Breast epithelium (tissue), 4 donors: Measurements from ENCODE around the gene ANXA5. TPM values are rescaled to one million over a fixed set of nuclear protein-coding genes. Genes with fewer than 3 reads are reported as not detected.

Experiments
- DNase-seq, 2 donors: peaks; one replicate each; pipeline ENCODE4 v3.0.0-alpha.2; 2019; ENCODE audit warnings: low spot score in 2 of 2
- H3K27ac ChIP-seq, 2 donors: fragments of 200-600 bp; sonication (generic) in 1 of 2; one replicate each; pipeline ENCODE4 v1.5.1; 2016 to 2019; ENCODE audit warnings: mild to moderate bottlenecking in 1 of 2
- H3K27me3 ChIP-seq, 2 donors: fragments of 200-600 bp; sonication (generic) in 1 of 2; one replicate each; pipeline versions ENCODE4 v1.5.1 to v1.6.0; 2017 to 2019; ENCODE audit warnings: control low read depth in 1 of 2, mild to moderate bottlenecking in 1 of 2
- H3K36me3 ChIP-seq: fragments of 200-600 bp; one replicate; pipeline ENCODE4 v1.5.1; 2019
- H3K4me1 ChIP-seq, 2 donors: fragments of 200-600 bp; sonication (generic); one replicate each; pipeline ENCODE4 v1.5.1; 2016 to 2019; ENCODE audit warnings: control low read depth in 1 of 2
- H3K4me3 ChIP-seq, 3 donors: fragments of 200-600 bp; sonication (generic); 1 replicate in 2 of 3; 2 replicates in 1 of 3; pipeline ENCODE4 v1.5.1; 2016 to 2019; ENCODE audit warnings: mild to moderate bottlenecking in 3 of 3, moderate library complexity in 2 of 3
- H3K9me3 ChIP-seq, 2 donors: fragments of 200-600 bp; sonication (generic) in 1 of 2; one replicate each; pipeline ENCODE4 v1.5.1; 2016 to 2019; ENCODE audit warnings: control low read depth in 1 of 2
- POLR2A ChIP-seq: fragments of 450-650 bp; IDR thresholded peaks from one replicate; pipeline ENCODE4 v1.6.1; 2016; ENCODE audit warnings: antibody characterized with exemption, mild to moderate bottlenecking, moderate library complexity
- POLR2AphosphoS5 ChIP-seq, 3 donors: sonication (generic); formaldehyde crosslinking; IDR thresholded peaks; one replicate each; pipeline ENCODE4 v1.6.1; 2017; ENCODE audit warnings: antibody characterized with exemption in 3 of 3
- intact Hi-C: fragments of 100-400 bp; cut with DNase I; formaldehyde crosslinking; loops from one replicate; pipeline ENCODE4 v1.15.1; 2023; ENCODE audit warnings: low total_unique reads
- total RNA-seq, 3 donors: library from RNA; depleted of rRNA; stranded (reverse); fragments of >200 nt; gene quantifications; one replicate each; pipeline ENCODE4 v1.1.0, GENCODE V29; 2016
- TF ChIP-seq, protein P1 (sequence below), 3 donors: fragments of 450-650 bp; IDR thresholded peaks; one replicate each; pipeline ENCODE4 v1.5.1; 2016 to 2017; ENCODE audit warnings: antibody characterized with exemption in 3 of 3, mild to moderate bottlenecking in 3 of 3, moderate library complexity in 3 of 3

Gene ANXA5
- total RNA-seq, 3 donors from 2014 or later: 286 to 430 (median 292) TPM

DNA sequence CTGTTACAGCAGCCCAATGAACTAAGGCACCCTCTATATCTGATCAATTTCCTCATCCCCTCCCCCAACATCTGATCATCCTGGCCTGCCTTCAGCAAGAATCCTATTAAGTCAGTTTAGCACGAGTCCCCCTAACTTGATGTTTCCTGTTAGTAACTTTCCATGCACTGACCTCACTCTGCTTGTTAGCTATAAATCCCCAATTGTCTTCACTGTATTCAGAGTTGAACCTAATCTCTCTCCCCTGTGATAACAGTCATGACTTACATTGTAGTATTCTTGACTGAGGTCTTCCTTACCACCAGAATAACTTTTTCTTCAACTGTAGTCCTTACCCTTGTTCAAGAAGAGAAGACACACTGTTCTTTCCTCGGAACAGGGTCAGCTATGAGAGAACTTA lies 8.5 kb downstream of the ANXA5 start:
- intact Hi-C loops: no loop called here
- Histone ChIP-seq H3K9me3 (no peaks in the 10 kb centered on the region), H3K4me3 (no peak overlapping the region), H3K27me3 (no peaks in the 10 kb centered on the region), H3K36me3 (no peaks in the 10 kb centered on the region), H3K27ac (no peak overlapping the region), H3K4me1 (no peaks in the 10 kb centered on the region)
- TF ChIP-seq, protein P1, sequence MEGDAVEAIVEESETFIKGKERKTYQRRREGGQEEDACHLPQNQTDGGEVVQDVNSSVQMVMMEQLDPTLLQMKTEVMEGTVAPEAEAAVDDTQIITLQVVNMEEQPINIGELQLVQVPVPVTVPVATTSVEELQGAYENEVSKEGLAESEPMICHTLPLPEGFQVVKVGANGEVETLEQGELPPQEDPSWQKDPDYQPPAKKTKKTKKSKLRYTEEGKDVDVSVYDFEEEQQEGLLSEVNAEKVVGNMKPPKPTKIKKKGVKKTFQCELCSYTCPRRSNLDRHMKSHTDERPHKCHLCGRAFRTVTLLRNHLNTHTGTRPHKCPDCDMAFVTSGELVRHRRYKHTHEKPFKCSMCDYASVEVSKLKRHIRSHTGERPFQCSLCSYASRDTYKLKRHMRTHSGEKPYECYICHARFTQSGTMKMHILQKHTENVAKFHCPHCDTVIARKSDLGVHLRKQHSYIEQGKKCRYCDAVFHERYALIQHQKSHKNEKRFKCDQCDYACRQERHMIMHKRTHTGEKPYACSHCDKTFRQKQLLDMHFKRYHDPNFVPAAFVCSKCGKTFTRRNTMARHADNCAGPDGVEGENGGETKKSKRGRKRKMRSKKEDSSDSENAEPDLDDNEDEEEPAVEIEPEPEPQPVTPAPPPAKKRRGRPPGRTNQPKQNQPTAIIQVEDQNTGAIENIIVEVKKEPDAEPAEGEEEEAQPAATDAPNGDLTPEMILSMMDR (IDR thresholded peaks at IDR 0.05): no peak
- TF ChIP-seq POLR2A: no peak
- TF ChIP-seq POLR2AphosphoS5 (IDR thresholded peaks at IDR 0.05): no peak
- no peak for DNase-seq

DNA sequence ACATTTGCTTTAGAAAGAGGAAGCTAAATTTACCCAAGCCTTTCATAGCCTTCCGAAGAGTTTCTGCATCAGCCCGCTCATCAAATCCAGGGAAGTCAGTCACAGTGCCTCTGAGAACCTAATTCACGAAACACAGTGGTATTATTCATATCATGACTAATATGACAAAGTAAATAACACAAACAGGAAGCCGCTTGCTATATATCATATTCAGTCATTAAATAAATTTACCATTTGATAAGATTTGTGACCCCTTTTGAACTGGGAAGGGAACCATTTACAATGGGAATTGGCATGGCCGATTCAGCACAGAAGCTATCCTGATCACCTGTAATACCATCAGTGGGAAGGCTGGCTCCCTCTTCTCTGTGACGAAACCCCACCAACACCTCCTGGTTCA lies 10.5 kb downstream of the ANXA5 start:
- no peaks in the 10 kb centered on the region for H3K4me1 ChIP-seq
- TF ChIP-seq, protein P1 (IDR thresholded peaks at IDR 0.05): no peak
- TF ChIP-seq POLR2AphosphoS5 (IDR thresholded peaks at IDR 0.05): no peak
- TF ChIP-seq POLR2A: no peak

DNA sequence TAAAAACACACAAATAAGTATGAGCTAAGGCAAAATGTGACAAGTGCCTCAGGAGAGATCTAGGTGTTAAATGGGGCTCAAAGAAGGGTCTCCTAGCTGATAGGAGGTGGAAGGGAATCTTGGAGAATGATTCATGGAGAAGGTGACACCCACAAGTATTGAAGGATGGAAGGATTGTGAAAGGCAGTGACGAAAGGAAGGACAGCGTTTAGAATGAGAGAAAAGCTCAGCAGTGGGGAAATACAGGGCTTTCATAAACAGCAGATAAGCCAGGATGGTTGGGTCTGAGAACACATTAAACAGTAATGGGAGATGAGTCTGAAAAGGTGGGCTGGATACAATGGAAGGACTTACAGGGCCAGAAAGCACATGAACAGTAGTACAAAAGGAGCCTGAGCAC lies 11.5 kb downstream of the ANXA5 start:
- Histone ChIP-seq H3K27me3 (no peaks in the 10 kb centered on the region), H3K4me1 (no peaks in the 10 kb centered on the region), H3K4me3 (no peak overlapping the region), H3K9me3 (no peaks in the 10 kb centered on the region), H3K27ac (no peak overlapping the region), H3K36me3 (no peaks in the 10 kb centered on the region)
- no peak for DNase-seq
- TF ChIP-seq, protein P1 (IDR thresholded peaks at IDR 0.05): no peak
- TF ChIP-seq POLR2AphosphoS5 (IDR thresholded peaks at IDR 0.05) (no peak), POLR2A (no peak)
- intact Hi-C loops: no loop called here

More for the DNA sequence above, 10.5 kb downstream of the ANXA5 start:
- Histone ChIP-seq H3K27me3 (no peaks in the 10 kb centered on the region), H3K36me3 (no peaks in the 10 kb centered on the region), H3K27ac (no peak overlapping the region), H3K4me3 (no peak overlapping the region), H3K9me3 (no peaks in the 10 kb centered on the region)
- no peak for DNase-seq
- intact Hi-C loops: no loop called here

DNA sequence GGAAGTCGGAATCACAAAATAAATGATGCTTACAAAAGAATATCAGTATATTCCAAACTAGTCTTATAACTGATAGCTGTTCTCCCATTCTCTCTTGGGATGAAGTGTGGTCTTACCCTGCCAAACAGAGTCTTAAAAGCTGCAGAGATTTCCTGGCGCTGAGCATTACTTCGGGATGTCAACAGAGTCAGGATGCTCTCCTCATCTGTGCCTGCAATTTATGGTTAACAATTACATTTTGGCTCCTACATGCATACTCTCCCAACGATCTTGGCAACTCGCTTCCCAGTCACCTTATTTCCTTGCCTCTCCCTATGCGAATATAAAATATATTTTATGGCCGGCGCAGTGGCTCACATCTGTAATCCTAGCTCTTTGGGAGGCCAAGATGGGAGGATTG lies 12.2 kb downstream of the ANXA5 start:
- TF ChIP-seq POLR2A: no peak
- TF ChIP-seq, protein P1 (IDR thresholded peaks at IDR 0.05): no peak
- no peak for TF ChIP-seq POLR2AphosphoS5 (IDR thresholded peaks at IDR 0.05)

DNA sequence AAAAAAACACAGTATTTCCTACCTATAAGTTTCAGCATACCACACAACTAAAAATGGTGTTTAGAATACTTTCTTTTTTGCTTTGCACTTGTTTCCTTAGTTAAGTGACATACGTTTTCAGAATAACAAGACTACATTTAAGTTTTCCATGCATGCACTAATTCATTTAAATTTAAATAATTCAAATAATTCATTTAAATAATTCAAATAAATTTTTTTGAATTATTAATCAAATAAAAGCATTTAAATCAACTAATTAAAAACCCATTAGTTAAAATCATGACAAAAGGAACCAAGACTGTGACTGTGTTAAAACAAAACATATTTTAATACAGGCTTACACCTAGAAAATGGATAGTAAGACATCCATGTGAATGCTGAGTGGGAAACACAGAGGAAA lies 12.8 kb downstream of the ANXA5 start:
- intact Hi-C loops: no loop called here
- H3K27ac ChIP-seq: no peak overlapping the region
- no peak for DNase-seq
- H3K36me3 ChIP-seq: no peaks in the 10 kb centered on the region
- no peaks in the 10 kb centered on the region for H3K9me3 ChIP-seq
- TF ChIP-seq POLR2AphosphoS5 (IDR thresholded peaks at IDR 0.05) (no peak), POLR2A (no peak)
- TF ChIP-seq, protein P1 (IDR thresholded peaks at IDR 0.05): no peak
- H3K4me3 ChIP-seq: no peak overlapping the region
- no peaks in the 10 kb centered on the region for H3K4me1 ChIP-seq
- no peaks in the 10 kb centered on the region for H3K27me3 ChIP-seq

More for the DNA sequence above, 12.2 kb downstream of the ANXA5 start:
- Histone ChIP-seq H3K27ac (no peak overlapping the region), H3K4me3 (no peak overlapping the region), H3K4me1 (no peaks in the 10 kb centered on the region), H3K36me3 (no peaks in the 10 kb centered on the region), H3K9me3 (no peaks in the 10 kb centered on the region), H3K27me3 (no peaks in the 10 kb centered on the region)
- no peak for DNase-seq
- intact Hi-C loops: no loop called here
